ENCODE measurements around the gene MICA. TPM values are rescaled to one million over a fixed set of nuclear protein-coding genes. Genes with fewer than 3 reads are reported as not detected.

MICA gene
- 20.5 and 22.7 TPM in 2 replicates for polyA plus RNA-seq (2011; rRNA removed)
- polyA plus RNA-seq (2012; cell fraction: cytosol; rRNA removed) = 23.5 and 23.7 TPM in 2 replicates
- 27.0 and 27.4 TPM in 2 replicates for polyA plus RNA-seq (2012; cell fraction: nucleus; rRNA removed)
- 18.6 to 22.8 TPM (median 20.1 TPM) in 3 replicates for polyA plus RNA-seq (2017; fragmentation: RNase III; extraction: RNeasy Plus Mini Kit Qiagen cat#74134 plus additional on column Dnase treatment)
- polyA minus RNA-seq (2011; rRNA and poly(A)+ RNA removed) = 23.2 and 25.2 TPM in 2 replicates

GRCh38 chr6:31403283-31404060 is at the start of gene MICA:
Gene MICA (plus strand): TSS chr6:31403595. CDS start chr6:31403633, 38 bp downstream.
- peak; percentile 85 to 93 for DNase-seq (ENCODE audit: low read depth in 1 of 2, low spot score in 1 of 2)
- H3K4me1 ChIP-seq = peaks cover 42% of the 10 kb centered on the region
- WGBS (ENCODE audit: missing lambda C conversion rate) = under 1% methylated on average over 43 of the region's 58 CpGs
- no peak for FAIRE-seq
- POLR2A ChIA-PET = no interaction called here
- peak within 1 kb of the TSS; percentile 72 for H3K4me3 ChIP-seq
- peak within 1 kb of the TSS; percentile 93 for H3K4me2 ChIP-seq
- no peaks in the 10 kb centered on the region for H3K9me3 ChIP-seq
- ATAC-seq = peak; percentile 83 to 86
- TF ChIP-seq BHLHE40 (IDR thresholded peaks at IDR 0.05; ENCODE audit: low read depth, low read length) (no peak), RAD21 (conservative IDR thresholded peaks at IDR 0.05 in 1 of 2, IDR thresholded peaks at IDR 0.05 in 1 of 2) (no peak), JUN (IDR thresholded peaks at IDR 0.05) (peak in 1 of 2 experiments; percentile 56; a peak in 2 of 5 replicates), RFX5 (IDR thresholded peaks at IDR 0.05) (peak; percentile 43; the same call in 1 of the 2 replicates), POLR2A (IDR thresholded peaks at IDR 0.05; ENCODE audit: low read length) (peak; percentile 74), POLR2AphosphoS2 (conservative IDR thresholded peaks at IDR 0.05; ENCODE audit: low read length) (no peak), BCL3 (IDR thresholded peaks at IDR 0.05) (no peak), MAX (IDR thresholded peaks at IDR 0.05) (peak; percentile 72), SREBF2 (IDR thresholded peaks at IDR 0.05) (no peak), FOXS1 (CRISPR knock-in tag; IDR thresholded peaks at IDR 0.05) (no peak), PHF8 (IDR thresholded peaks at IDR 0.05; ENCODE audit: borderline replicate concordance, low read depth) (no peak), ATOH8 (CRISPR knock-in tag; IDR thresholded peaks at IDR 0.05; ENCODE audit: low read depth) (no peak), HDAC2 (IDR thresholded peaks at IDR 0.05) (no peak), EHMT2 (IDR thresholded peaks at IDR 0.05; ENCODE audit: low read depth) (no peak), ZFP36 (IDR thresholded peaks at IDR 0.05; ENCODE audit: borderline replicate concordance, partially characterized antibody) (no peak), USF2 (IDR thresholded peaks at IDR 0.05) (peak; percentile 63; the same call in 1 of the 2 replicates), HEYL (CRISPR knock-in tag; IDR thresholded peaks at IDR 0.05) (no peak), CHD2 (IDR thresholded peaks at IDR 0.05; ENCODE audit: low read length, partially characterized antibody) (no peak), E2F6 (IDR thresholded peaks at IDR 0.05; ENCODE audit: borderline replicate concordance, low read depth) (peak; percentile 73), MAZ (IDR thresholded peaks at IDR 0.05; ENCODE audit: borderline replicate concordance, low read depth, low read length) (no peak), NPAS2 (CRISPR knock-in tag; IDR thresholded peaks at IDR 0.05; ENCODE audit: borderline replicate concordance) (no peak), HMGXB4 (CRISPR knock-in tag; IDR thresholded peaks at IDR 0.05; ENCODE audit: borderline replicate concordance) (no peak), KDM5A (IDR thresholded peaks at IDR 0.05) (no peak), HOXA7 (CRISPR knock-in tag; IDR thresholded peaks at IDR 0.05) (no peak), ZNF302 (CRISPR knock-in tag; IDR thresholded peaks at IDR 0.05) (no peak), ELK1 (IDR thresholded peaks at IDR 0.05; ENCODE audit: low read depth, low read length) (no peak)
- CTCF ChIA-PET = interaction anchor here (0.8 to 10.2 kb wide), 5 partner anchors 29 to 195 kb away, joined by 3 to 108 read pairs (median 3); no protein-coding TSS in a partner anchor
- H3K27ac ChIP-seq = peak within 1 kb of the TSS; percentile 75 to 91
